ENCODE measurements around the gene ATG2A.

The ATG2A gene

GRCh38 chr11:64845129-64845775, 71.8 kb downstream of the ATG2A start:
- FAIRE-seq (no peak), DNase-seq (ENCODE audit: insufficient read length, low spot score) (no peak)
- TF ChIP-seq TAF1 (IDR thresholded peaks at IDR 0.05; ENCODE audit: low read depth, low read length) (no peak), PAX5 (IDR thresholded peaks at IDR 0.05; ENCODE audit: insufficient read depth, low read length, severe bottlenecking) (no peak), SPI1 (IDR thresholded peaks at IDR 0.05; ENCODE audit: low read depth, low read length) (no peak), POLR2A (IDR thresholded peaks at IDR 0.05; ENCODE audit: low read depth, low read length) (no peak)

Data from GM12891 (cell line).